NCI-H2227 (cell line): ENCODE results near the gene TYROBP.
"Not testable (repeated sequence)": the region's sequence is repeated elsewhere in the genome, so short reads cannot be mapped to it uniquely, and the experiment has no call there.

Experiments used
- DNase-seq: peaks from one replicate; lab custom pipeline; 2025; ENCODE audit not compliant: unreplicated experiment; lab: John Stamatoyannopoulos, UW

The TYROBP gene

GRCh38 chr19:35874392-35874930 is 33.6 kb downstream of the TYROBP start:
- no peak for DNase-seq

- peak; percentile 59 for DNase-seq
Measured at GRCh38 chr19:35872180-35872579, 35.9 kb downstream of the TYROBP start.

GRCh38 chr19:35871611-35872010 is 36.5 kb downstream of the TYROBP start:
- DNase-seq = no peak

GRCh38 chr19:35870798-35871197 is 37.3 kb downstream of the TYROBP start:
- no peak for DNase-seq

DNA sequence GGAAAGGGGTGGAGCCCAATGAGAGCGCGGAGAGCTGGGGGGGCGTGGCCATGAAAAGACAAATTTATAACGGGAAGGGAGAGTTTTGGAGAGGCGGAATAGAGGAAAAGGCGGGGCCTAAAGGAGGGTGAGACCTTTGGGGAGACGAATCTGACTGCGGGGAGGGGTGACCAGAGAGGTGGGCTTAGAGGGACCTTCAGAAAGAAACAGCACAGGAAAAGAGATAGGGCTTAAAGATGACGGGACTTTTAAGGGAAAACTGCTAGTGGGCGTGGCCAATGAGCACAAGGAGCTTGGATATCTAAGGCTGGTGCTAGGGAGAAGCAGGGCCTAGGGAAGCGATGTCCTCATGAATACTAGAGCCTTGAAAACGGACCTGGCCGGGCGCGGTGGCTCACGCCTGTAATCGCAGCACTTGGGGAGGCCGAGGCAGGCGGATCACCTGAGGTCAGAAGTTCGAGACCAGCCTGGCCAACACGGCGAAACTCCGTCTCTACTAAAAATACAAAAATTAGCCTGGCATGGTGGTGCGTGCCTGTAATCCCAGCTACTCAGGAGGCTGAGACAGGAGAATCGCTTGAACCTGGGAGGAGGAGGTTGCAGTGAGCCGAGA is 37.9 kb downstream of the TYROBP start:
- DNase-seq = not testable (repeated sequence)

DNA sequence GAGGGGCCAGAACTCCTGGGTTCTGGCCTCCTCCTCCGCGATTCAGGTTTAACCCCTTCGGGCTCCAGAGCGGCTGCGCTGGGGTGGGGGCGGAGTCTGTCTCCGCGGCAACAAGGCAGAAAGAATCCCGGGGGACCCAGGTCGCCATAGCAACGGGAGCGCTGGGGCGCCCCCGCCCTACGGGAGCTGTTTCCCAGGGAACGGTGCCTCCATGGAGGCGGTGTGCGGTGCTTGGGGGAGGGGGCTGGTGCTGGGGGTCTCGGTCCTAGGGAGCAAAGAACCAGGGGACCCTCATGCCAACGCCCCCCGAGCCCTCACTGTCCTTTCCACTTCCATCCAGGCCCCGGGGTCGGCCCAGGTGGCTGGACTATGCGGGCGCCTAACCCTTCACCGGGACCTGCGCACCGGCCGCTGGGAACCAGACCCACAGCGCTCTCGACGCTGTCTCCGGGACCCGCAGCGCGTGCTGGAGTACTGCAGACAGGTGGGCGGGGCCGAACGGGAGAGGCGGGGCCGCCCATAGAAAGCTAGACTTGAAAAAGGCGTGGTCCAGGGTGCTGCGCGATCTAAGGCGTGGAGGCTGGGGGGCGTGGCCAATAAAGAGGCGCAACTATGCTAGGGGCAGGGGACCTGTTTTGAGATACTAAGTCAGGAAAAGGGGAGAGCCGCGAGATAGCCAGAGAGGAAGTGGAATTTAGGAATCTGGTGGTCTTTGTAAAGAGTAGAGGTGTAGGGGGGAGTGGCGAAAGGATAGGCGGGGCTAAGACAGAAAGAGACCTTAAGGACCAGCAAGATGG is 38.6 kb downstream of the TYROBP start:
- DNase-seq = peak; percentile 100

DNA sequence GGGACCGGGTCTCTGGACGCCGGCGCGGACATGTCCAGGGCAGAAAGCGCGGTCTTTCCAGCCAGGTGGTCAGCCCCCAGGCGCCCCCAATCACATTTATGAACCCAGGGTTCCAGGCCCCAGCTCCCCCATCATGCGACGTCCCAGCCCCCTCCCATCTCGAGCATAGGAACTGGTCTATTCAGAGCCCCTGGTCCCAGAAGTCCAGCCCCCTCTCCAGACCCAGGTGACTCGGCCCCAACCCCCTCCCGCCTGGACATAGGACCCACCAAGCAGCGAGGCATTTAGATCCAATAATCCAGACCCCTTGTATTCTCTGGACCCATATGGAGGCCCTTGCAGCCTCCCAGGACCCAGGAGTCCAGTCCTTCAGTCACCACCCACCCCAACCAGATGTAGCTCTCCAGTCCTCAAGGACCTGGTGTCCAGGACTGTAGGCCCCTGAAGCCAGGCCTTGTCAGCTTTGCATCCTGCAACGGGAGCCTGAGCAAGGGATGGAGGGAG is 39.2 kb downstream of the TYROBP start:
- DNase-seq = no peak

DNA sequence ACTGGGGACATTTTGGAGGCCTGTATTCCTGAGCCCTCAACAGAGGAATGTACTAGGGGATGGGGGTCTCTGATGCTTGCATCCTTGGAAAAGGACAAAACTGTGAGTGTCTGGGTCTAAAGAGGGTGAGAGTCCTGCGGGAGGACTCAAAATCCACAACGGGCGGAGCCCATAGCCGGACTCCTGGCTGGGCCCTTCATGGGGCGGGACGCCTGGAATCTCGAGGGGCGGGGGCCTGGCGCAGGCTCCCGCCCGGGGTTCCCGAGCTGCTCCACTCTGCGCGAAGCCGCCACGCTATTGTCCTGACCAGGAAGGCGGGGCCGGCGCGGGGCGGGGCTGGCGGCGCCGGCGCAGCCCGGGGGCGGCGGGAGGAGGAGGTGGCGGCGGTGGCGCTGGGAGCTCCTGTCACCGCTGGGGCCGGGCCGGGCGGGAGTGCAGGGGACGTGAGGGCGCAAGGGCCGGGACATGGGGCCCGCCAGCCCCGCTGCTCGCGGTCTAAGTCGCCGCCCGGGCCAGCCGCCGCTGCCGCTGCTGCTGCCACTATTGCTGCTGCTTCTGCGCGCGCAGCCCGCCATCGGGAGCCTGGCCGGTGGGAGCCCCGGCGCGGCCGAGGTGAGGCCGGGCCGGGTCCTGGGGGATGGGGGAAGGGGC is 39.8 kb downstream of the TYROBP start, which contains the start of gene APLP1:
TSS of gene APLP1 (plus strand) at position 403 of the 651 bp plus-strand sequence. CDS start at position 466, 63 bp downstream.
- peak; percentile 99 for DNase-seq

DNA sequence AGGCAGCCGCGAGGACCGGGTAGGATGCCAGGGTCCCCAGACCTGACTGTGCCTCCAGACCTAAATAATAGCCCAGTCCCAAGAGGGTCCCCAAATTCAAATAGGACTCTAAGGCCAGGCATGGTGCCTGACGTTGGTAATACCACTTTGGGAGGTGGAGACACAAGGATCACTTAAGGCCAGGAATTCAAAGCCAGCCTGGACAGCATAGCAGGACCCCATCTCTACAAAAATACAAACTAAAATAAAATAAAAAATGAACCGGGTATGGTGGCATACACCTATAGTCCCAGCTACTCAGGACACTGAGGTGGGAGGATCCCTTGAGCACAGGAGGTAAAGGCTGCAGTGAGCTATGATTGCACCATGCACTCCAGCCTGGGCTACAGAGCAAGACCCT is 45.1 kb downstream of the TYROBP start:
- DNase-seq = no peak

GRCh38 chr19:35862528-35862927 is 45.6 kb downstream of the TYROBP start:
- DNase-seq = no peak

DNA sequence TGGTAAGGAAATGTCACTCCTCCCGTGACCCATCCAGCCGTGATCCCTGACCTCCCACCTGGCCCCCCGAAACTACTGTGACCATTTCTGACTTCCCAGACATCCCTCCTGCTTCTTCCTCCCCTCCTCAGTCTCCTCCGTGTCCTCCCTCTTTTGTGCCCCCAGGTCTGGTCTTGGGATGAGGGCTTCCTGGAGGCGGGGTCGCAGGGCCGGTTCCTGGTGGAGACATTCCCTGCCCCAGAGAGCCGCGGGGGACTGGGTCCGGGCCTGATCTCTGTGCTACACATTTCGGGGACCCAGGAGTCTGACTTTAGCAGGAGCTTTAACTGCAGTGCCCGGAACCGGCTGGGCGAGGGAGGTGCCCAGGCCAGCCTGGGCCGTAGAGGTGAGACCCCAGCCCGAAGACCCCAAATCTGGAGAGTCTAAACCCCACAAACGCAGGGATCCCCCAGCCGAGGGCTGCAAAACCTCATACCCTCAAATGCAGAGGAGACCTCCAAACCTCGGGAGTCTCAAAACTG is 46.4 kb downstream of the TYROBP start:
- DNase-seq = no peak

- no peak for DNase-seq
Measured at GRCh38 chr19:35860818-35861639, 47.1 kb downstream of the TYROBP start.

DNA sequence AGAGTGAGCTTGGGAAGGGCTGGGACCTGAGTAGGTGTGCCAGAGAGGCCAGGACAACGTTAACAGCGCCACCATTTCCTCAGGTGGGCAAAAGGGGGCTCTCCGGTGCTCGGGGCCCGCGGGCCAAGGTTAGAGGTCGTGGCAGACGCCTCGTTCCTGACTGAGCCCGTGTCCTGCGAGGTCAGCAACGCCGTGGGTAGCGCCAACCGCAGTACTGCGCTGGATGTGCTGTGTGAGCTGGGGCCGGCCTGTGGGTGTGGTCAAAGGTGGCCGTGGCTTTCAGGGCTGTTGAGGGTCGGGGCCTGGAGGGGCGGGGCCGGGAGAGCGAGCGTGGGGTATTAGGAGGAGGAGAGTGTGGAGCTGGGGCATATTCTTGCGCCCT is 47.7 kb downstream of the TYROBP start:
- DNase-seq = no peak

DNA sequence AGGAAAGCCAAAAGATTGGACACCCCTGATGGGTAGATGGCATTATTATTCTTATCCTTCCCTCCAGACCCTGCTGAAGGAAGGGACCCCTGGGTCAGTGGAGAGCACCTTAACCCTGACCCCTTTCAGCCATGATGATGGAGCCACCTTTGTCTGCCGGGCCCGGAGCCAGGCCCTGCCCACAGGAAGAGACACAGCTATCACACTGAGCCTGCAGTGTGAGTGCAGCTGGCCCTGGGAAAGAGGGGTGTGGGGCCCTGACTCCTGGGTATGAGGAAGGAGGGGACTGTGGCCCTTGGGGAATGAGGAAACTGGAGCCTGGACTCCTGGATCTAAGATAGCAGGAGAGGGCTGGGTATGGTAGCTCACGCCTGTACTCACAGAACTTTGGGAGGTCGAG is 48.7 kb downstream of the TYROBP start:
- DNase-seq = no peak

GRCh38 chr19:35858311-35858710 is 49.8 kb downstream of the TYROBP start:
- no peak for DNase-seq

GRCh38 chr19:35856546-35857149 is 51.4 kb downstream of the TYROBP start, which contains the start of gene KIRREL2:
Gene KIRREL2 (plus strand): TSS chr19:35856911. CDS start chr19:35857120, 209 bp downstream.
- peak; percentile 92 for DNase-seq
